HG02759 (cell line): ENCODE measurements around the gene HNF1B.
"Not testable (repeated sequence)": the region's sequence is repeated elsewhere in the genome, so short reads cannot be mapped to it uniquely, and the experiment has no call there.

Experiments
- ATAC-seq: cut with Tn5 transposase; IDR thresholded peaks from one replicate; pipeline ENCODE4 v1.9.1; 2021; ENCODE audit warnings: mild to moderate bottlenecking, moderate library complexity; ENCODE audit not compliant: unreplicated experiment

The HNF1B gene

GRCh38 chr17:37708008-37708615 is 36.7 kb downstream of the HNF1B start:
- no peak for ATAC-seq

- no peak for ATAC-seq
Observed at GRCh38 chr17:37706446-37706845, 38.4 kb downstream of the HNF1B start.

GRCh38 chr17:37702598-37702997 is 42.3 kb downstream of the HNF1B start:
- ATAC-seq = no peak

GRCh38 chr17:37701496-37701898 is 43.4 kb downstream of the HNF1B start:
- no peak for ATAC-seq

- no peak for ATAC-seq
Observed at GRCh38 chr17:37700881-37701280, 44.0 kb downstream of the HNF1B start.

DNA sequence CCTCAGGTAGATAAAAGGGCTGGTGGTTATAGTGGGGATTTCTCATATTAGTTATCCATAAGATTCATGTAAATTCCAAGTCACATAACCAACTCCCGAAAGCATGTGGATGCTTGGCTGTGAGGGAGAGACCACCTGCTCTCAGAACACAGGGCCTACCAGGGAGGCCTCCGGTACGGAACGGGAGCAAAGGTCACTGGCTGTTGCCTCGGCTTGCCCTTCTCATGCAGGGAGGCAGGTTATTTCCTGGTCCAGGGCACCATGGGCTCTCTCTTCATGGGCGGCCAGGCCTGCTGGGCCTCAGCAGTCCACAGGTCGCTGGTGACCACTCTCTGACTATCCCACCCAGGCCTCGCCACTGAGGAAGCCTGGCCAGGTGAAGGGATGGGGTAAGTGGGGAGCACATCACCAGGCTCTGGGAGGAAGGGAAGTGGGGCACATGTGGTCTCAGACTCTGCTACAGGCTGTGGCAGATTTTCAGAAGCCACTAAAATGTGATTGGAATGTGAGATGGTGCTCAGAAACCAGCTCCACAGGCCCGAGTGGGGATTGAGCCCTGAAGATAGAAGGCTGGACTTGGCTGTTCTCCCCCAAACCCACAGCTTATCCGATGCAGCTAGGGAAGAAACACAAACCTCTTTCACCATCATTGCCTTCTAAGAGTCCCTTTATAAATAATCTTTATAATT is 45.4 kb downstream of the HNF1B start:
- no peak for ATAC-seq

GRCh38 chr17:37698911-37699255 is 46.0 kb downstream of the HNF1B start:
- ATAC-seq = no peak

DNA sequence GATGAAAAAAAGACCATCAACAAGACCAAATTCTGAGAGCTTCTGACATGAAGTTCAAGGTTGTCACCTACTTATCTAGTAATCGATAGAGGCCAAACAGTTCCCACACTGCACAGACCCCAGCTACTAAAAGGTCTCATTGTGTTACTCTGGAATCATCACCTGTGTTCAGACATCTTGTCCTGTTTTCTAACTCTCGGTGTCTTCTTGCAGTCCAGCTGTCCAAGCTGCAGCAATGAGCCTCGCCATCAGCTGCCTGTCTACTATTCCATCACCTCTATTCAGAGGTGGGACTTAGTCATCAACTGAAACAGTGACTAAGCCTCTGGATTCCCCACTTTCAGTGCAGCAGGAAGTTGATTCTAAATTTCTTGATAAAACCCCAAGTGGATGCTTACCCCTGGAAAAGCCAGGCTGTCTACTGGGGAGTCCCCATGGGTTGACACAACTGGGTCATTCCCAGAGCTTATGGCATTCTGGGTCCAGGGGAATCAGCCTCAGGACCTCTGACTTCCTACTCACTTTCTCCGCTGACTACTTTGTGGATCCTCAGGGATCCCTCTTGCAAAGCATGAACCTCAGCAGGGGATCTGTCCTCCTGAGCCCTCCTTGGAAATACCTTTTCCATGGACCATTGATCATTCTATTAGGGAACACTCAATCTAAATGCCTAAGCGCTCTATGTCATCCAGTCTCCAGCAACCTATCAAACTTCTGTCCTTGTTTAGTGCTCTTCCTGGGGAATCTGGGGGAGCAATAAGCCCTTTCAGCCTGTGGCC is 46.5 kb downstream of the HNF1B start:
- ATAC-seq = no peak

DNA sequence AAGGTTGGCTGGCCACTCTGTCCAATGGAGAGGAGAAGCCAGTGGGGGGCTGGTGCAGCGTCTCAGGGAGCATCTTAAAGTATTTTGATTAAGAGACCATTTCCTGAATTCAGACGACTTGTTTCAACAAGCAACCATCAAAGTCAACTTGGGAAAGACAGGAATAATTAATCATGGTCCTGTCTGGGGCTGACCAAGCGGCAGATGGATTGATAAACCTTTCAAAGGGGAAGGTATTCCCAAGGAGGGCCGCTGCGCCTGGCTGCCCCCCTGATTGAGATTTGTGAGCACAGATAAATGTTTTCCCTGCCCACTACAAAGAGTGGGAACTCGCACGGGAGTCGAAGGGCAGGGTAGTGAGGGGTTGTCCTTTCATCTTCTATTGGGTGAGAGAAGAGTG is 47.5 kb downstream of the HNF1B start:
- ATAC-seq = no peak

DNA sequence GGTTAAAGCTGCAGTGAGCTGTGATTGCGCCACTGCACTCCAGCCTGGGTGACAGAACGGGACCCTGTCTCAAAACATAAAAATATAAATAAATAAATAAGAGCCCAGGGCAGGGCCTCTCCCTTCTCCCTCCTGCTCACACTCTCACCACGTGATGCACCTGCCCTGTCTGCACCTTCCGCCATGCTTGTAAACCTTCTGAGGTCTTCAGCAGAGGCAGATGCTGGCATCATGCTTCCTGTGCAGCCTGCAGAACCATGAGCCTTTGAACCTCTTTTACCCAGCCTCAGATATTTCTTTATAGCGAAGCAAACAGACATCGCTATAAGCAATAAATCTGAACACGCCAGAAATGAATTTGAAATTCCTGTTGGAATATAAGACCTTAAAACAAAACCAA is 48.5 kb downstream of the HNF1B start:
- no peak for ATAC-seq

DNA sequence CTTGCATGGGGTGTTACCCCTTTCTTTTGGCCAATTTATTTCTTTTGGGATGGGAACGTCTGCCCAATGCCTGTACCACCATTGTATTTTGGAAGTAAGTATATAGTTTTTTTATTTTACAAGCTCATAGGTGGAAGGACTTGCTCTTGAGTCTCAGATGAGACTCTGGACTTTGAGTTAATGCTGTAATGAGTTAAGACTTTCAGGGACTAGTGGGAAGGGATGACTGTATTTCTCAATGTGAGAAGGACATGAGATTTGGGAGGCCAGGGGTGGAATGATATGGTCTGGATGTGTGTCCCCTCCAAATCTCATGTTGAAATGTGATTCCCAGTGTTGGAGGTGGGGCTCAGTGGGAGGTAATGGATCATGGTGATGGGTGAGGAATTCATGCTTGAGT is 49.1 kb downstream of the HNF1B start:
- ATAC-seq = no peak

GRCh38 chr17:37694734-37695133 is 50.1 kb downstream of the HNF1B start:
- no peak for ATAC-seq

DNA sequence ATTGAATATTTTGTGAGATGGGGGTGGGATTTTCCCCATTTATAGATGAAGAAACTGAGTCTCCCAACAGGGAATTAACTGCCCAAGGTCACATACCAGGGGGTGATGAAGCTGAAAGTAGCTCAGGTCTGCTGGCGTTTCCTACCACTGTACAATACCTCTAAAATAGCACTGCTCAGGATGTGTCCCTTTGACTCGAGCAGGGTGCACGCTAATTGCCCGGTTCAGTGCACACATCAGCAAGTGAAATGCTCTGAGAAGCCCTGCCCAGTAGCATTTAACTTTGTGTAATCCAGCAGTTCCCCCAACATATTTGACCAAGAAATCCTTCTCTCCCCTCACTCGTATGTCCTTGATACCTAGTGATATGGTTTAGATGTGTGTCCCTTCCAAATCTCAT is 51.5 kb downstream of the HNF1B start:
- no peak for ATAC-seq

- ATAC-seq = no peak
Observed at GRCh38 chr17:37691807-37692206, 53.1 kb downstream of the HNF1B start.

DNA sequence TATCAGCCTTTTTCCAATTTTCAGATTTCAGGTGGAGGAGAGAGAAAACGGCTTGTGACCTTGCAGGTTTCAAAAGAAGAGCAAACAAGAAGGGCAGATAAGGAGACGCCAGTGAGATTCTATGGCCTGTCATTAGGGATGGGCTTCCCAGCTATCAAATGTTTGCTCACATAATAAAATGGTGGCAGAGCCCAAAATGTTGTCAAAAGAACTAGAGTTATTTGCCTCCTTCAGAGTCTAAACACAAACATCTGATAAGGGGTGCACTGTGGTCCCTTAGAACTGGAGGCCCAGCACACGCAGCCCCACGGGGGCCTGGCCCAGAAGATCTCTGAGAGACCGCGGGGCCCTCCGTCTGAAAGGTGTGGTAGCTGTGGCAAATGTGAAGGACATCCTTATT is 55.5 kb downstream of the HNF1B start:
- no peak for ATAC-seq

DNA sequence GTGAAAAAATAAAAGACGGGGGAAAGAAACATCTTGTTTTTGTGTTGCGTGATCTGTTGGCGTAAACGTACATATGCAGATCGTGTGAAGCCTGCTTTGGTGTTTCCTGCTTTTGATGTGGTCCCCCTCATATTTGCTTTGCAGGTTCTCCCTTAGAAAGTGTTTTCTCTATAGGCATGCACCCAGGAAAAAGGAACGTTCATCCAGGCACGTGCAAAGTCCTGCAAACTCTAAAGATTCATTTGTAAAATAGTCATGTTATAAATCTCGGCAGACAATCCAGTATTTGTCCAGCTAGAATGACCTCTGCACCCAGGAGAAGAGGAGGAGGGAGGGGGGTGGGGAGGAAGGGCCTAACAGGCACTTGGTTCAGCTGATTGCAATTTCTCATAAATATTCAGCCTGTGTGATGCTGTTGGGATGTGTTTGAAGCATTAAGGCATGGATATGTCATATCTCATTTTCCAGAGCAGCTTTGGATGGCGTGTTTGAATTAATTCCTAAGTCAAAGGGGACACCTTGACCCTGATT is 61.3 kb downstream of the HNF1B start:
- no peak for ATAC-seq

DNA sequence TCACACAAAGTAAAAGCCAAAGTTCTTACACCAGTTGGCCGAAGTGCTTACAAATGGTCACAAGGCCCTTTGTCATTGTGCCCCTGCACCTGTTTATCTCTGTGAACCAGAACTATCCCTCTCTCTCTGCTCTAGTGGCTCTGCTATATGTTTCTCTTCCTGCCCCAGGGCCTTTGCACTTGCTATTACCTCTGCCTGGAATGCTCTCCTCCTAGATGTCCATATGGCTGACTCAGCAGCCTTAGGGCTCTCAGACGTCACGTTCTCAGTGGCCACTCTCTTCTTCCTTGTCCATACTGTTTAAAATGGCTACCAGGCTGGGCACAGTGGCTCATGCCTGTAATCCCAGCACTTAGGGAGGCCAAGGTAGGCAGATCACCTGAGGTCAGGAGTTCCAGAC is 62.9 kb downstream of the HNF1B start:
- ATAC-seq = no peak

- ATAC-seq = not testable (repeated sequence)
Observed at GRCh38 chr17:37679995-37680394, 64.9 kb downstream of the HNF1B start.

GRCh38 chr17:37678036-37678435 is 66.8 kb downstream of the HNF1B start:
- no peak for ATAC-seq

DNA sequence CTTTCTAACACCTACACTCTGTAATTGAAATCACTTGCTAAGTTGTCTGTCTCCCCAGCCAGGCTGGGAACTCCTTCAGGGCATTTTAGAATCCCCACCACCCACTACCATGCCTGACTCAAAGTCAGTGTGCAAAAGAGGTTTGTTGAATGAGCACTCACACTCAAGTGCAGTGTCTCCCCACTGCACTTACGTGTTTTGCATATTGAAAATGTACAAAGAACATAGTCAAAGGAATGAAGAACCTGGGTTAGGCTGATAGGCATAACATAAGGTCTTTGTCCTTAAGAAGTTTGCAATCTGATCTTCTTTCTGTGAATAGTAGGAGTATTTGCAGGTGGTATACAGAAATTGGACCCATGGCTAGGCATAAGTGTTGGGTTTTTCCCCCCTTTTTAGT is 67.8 kb downstream of the HNF1B start:
- no peak for ATAC-seq

GRCh38 chr17:37676115-37676925 is 68.5 kb downstream of the HNF1B start:
- ATAC-seq = no peak
